GM12891 (cell line): ENCODE data around the gene NDP.

Experiments
- DNase-seq: peaks from one replicate; pipeline ENCODE4 v3.0.0; 2011; ENCODE audit warnings: low spot score; ENCODE audit not compliant: insufficient read length
- FAIRE-seq: peaks from 2 replicates; lab custom pipeline; 2011; peaks lifted over from hg19 to GRCh38; lab: Jason Lieb, UNC
- PAX5 ChIP-seq: IDR thresholded peaks from 2 replicates; pipeline ENCODE4 v1.6.1; 2011; ENCODE audit warnings: low read length, moderate library complexity, mild to moderate bottlenecking; ENCODE audit not compliant: insufficient read depth, severe bottlenecking
- POLR2A ChIP-seq: IDR thresholded peaks from 2 replicates; pipeline ENCODE4 v1.6.1; 2011; ENCODE audit warnings: low read depth, low read length, control low read depth
- POLR2AphosphoS5 ChIP-seq: IDR thresholded peaks from 2 replicates; pipeline ENCODE4 v1.6.1; 2011; ENCODE audit warnings: low read depth, low read length, control low read depth
- POU2F2 ChIP-seq: IDR thresholded peaks from 2 replicates; pipeline ENCODE4 v1.6.1; 2011; ENCODE audit warnings: low read depth, mild to moderate bottlenecking, control low read depth, low read length, moderate library complexity
- SPI1 ChIP-seq: IDR thresholded peaks from 2 replicates; pipeline ENCODE4 v1.6.1; 2011; ENCODE audit warnings: low read depth, low read length, control low read depth
- TAF1 ChIP-seq: IDR thresholded peaks from 2 replicates; pipeline ENCODE4 v1.6.1; 2011; ENCODE audit warnings: low read depth, low read length, control low read depth

Gene NDP

GRCh38 chrX:43909141-43909540, 64.0 kb downstream of the NDP start:
- DNase-seq (no peak), FAIRE-seq (no peak)
- TF ChIP-seq TAF1 (no peak), SPI1 (no peak), POLR2AphosphoS5 (no peak), PAX5 (no peak), POU2F2 (no peak), POLR2A (no peak)

DNA sequence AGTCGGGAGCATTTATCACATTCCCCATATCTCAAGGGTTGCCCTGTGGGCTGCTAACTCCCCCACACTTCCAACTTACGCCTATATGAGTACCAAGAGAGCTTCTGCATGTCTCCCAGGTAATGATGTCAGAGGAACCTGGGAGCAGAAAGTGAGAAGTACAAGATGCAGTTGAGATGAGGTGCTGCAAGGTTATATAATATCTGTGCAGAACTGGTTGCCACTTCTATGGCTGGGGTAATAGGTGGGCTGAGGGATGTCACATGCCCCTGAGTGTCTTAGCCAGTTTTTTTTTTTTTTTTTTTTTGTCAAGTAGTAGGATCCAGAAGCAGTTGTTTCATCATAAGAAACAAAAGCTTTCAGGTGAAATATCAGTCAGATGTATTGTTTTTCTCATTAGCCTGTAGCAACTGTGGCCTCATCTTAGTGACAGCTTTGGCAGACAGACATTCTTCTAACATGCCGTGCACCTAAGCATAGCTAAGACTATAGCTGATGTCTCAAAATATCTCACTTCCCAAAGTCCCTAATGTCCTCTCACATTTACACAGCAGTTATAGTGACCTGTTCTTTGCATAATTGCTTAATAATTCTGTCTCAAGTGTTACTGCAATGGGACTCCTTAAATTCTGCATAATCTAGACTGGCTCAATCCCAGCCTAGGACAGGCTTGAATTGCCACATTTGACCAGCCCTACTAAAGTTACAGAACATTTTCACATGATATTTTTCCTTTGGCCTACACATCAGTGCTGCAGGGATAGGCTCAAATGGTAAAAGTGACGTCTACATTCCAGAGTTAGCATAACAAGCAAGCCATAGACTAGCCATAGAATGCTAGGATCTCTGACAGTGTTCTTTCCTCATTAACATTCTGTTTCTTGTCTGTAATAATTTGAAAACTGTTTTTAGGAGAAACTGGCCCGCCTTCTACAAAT, 73.0 kb downstream of the NDP start:
- no peak for FAIRE-seq
- TF ChIP-seq POLR2AphosphoS5 (no peak), POU2F2 (no peak), PAX5 (no peak), TAF1 (no peak), POLR2A (no peak), SPI1 (no peak)
- DNase-seq = no peak
